IMR-90 (cell line): ENCODE results near the gene ZNF518B. TPM values are rescaled to one million over a fixed set of nuclear protein-coding genes. Genes with fewer than 3 reads are reported as not detected.

Experiments
- ATAC-seq: fragments of 200-7000 bp; cut with Tn5 transposase; 2 replicates; pipeline ENCODE4 v1.9.1; 2020; ENCODE audit warnings: low read depth, mild to moderate bottlenecking, moderate library complexity
- BruUV-seq: library from RNA; stranded (reverse); fragments of 400-500 nt; replicated peaks from 2 replicates; lab custom pipeline; 2021; lab: Mats Ljungman, UMichigan
- CTCF ChIA-PET: fragments of 300-600 bp; formaldehyde crosslinking; extraction: SDS; loops from one replicate; lab custom pipeline; 2021; ENCODE audit warnings: antibody characterized with exemption; lab: Yijun Ruan, JAX
- POLR2A ChIA-PET: fragments of 300-600 bp; sonication (Branson Sonifier 250); formaldehyde crosslinking; loops from one replicate; lab custom pipeline; 2022; ENCODE audit warnings: antibody characterized with exemption; ENCODE audit not compliant: unreplicated experiment; lab: Charles Lee
- DNase-seq: peaks from one replicate; pipeline ENCODE4 v3.0.0; 2013
- H2AFZ ChIP-seq: replicated peaks from 2 replicates; pipeline ENCODE3; 2013; ENCODE audit warnings: low read length, mild to moderate bottlenecking; ENCODE audit not compliant: poor library complexity
- H2AK5ac ChIP-seq: 2 replicates; pipeline ENCODE4 v1.6.1; 2013; ENCODE audit warnings: low read depth, low read length, inconsistent platforms
- H2AK9ac ChIP-seq: replicated peaks from 2 replicates; pipeline ENCODE3; 2013; ENCODE audit warnings: mild to moderate bottlenecking, low read depth, low read length, moderate library complexity; ENCODE audit not compliant: poor library complexity
- H2BK120ac ChIP-seq: 2 replicates; pipeline ENCODE4 v1.6.1; 2013; ENCODE audit warnings: low read depth, low read length, inconsistent platforms
- H2BK15ac ChIP-seq: 3 replicates; pipeline ENCODE4 v1.6.1; 2013; ENCODE audit warnings: low read depth, low read length, inconsistent platforms
- H2BK20ac ChIP-seq: 2 replicates; pipeline ENCODE4 v1.6.1; 2013; ENCODE audit warnings: low read depth, mild to moderate bottlenecking, inconsistent platforms, low read length, moderate library complexity
- H2BK5ac ChIP-seq: 2 replicates; pipeline ENCODE4 v1.6.1; 2013; ENCODE audit warnings: mild to moderate bottlenecking, low read depth, low read length, inconsistent platforms; ENCODE audit not compliant: poor library complexity, severe bottlenecking
- H3K14ac ChIP-seq: replicated peaks from 2 replicates; pipeline ENCODE4 v1.6.1; 2013; ENCODE audit warnings: low read depth, low read length, inconsistent platforms
- H3K18ac ChIP-seq: 2 replicates; pipeline ENCODE4 v1.6.1; 2013; ENCODE audit warnings: low read depth, low read length, control low read depth
- H3K23ac ChIP-seq: 2 replicates; pipeline ENCODE4 v1.6.1; 2013; ENCODE audit warnings: low read depth, low read length, inconsistent platforms
- H3K27ac ChIP-seq: 2 replicates; pipeline ENCODE4 v1.5.1; 2013; ENCODE audit warnings: mild to moderate bottlenecking, control low read depth, low read length; ENCODE audit not compliant: insufficient read depth
- H3K27me3 ChIP-seq: 2 replicates; pipeline ENCODE4 v1.6.1; 2013; ENCODE audit warnings: low read length; ENCODE audit not compliant: control insufficient read depth, insufficient read depth
- H3K36me3 ChIP-seq: 2 replicates; pipeline ENCODE4 v1.6.1; 2013; ENCODE audit warnings: low read length, mixed read lengths; ENCODE audit not compliant: control insufficient read depth, insufficient read depth
- H3K4ac ChIP-seq: 2 replicates; pipeline ENCODE4 v1.6.1; 2013; ENCODE audit warnings: low read depth, low read length, inconsistent platforms
- H3K4me1 ChIP-seq: 2 replicates; pipeline ENCODE4 v1.6.1; 2013; ENCODE audit warnings: low read length, mixed read lengths; ENCODE audit not compliant: control insufficient read depth, insufficient read depth
- H3K4me2 ChIP-seq: 2 replicates; pipeline ENCODE4 v1.6.1; 2013; ENCODE audit warnings: low read depth, mild to moderate bottlenecking, control low read depth, low read length, moderate library complexity
- H3K4me3 ChIP-seq: 2 replicates; pipeline ENCODE4 v1.5.1; 2013; ENCODE audit warnings: low read depth, mild to moderate bottlenecking, control low read depth, low read length, moderate library complexity; ENCODE audit not compliant: insufficient read depth
- H3K56ac ChIP-seq: 2 replicates; pipeline ENCODE4 v1.6.1; 2013; ENCODE audit warnings: low read length, inconsistent platforms; ENCODE audit not compliant: insufficient read depth; ENCODE audit errors: extremely low read depth
- H3K79me1 ChIP-seq, 2 experiments: 2 replicates each; pipeline ENCODE4 v1.6.1; 2013; ENCODE audit warnings: low read length in 2 of 2, inconsistent platforms in 1 of 2, low read depth in 1 of 2
- H3K9ac ChIP-seq: 2 replicates; pipeline ENCODE4 v1.6.1; 2013; ENCODE audit warnings: low read depth, low read length, control low read depth
- H3K9me1 ChIP-seq: 2 replicates; pipeline ENCODE4 v1.6.1; 2013; ENCODE audit warnings: low read length, inconsistent platforms; ENCODE audit not compliant: insufficient read depth
- H3K9me3 ChIP-seq: 2 replicates; pipeline ENCODE4 v1.6.1; 2013; ENCODE audit warnings: low read length; ENCODE audit not compliant: control insufficient read depth, insufficient read depth
- H4K20me1 ChIP-seq: 2 replicates; pipeline ENCODE4 v1.6.1; 2013; ENCODE audit warnings: low read length, inconsistent platforms; ENCODE audit not compliant: insufficient read depth
- H4K5ac ChIP-seq: 2 replicates; pipeline ENCODE4 v1.6.1; 2013; ENCODE audit warnings: mild to moderate bottlenecking, low read depth, low read length, control low read depth
- H4K8ac ChIP-seq, 2 experiments: 2 replicates each; pipeline ENCODE4 v1.6.1; 2013; ENCODE audit warnings: low read depth in 2 of 2, low read length in 2 of 2, control low read depth in 1 of 2, inconsistent platforms in 1 of 2
- H4K91ac ChIP-seq: 2 replicates; pipeline ENCODE4 v1.6.1; 2013; ENCODE audit warnings: low read depth, low read length, inconsistent platforms; ENCODE audit not compliant: insufficient read depth
- FOS ChIP-seq: fragments of 150-350 bp; IDR thresholded peaks from 2 replicates; pipeline ENCODE4 v1.6.1; 2016; ENCODE audit warnings: low read depth, low read length
- MAZ ChIP-seq: IDR thresholded peaks from 2 replicates; pipeline ENCODE4 v1.6.1; 2012; ENCODE audit warnings: low read depth, mild to moderate bottlenecking, low read length, improper control_type of control experiment, moderate library complexity, borderline replicate concordance
- RCOR1 ChIP-seq: IDR thresholded peaks from 2 replicates; pipeline ENCODE4 v1.6.1; 2012; ENCODE audit warnings: mild to moderate bottlenecking, low read length, improper control_type of control experiment; ENCODE audit not compliant: insufficient replicate concordance
- RFX5 ChIP-seq: IDR thresholded peaks from 2 replicates; pipeline ENCODE4 v1.8.0; 2012; ENCODE audit warnings: low read depth, mild to moderate bottlenecking, low read length, moderate library complexity
- WGBS, 2 experiments: methylation state at CpG; one replicate each; pipeline versions ENCODE4 v1.1.5 to v1.1.7; 2013; ENCODE audit warnings: missing lambda C conversion rate in 2 of 2; ENCODE audit not compliant: insufficient read length in 1 of 2; ENCODE audit errors: extremely low coverage in 2 of 2; 5-methylcytosine and 5-hydroxymethylcytosine counted together
- dilution Hi-C: fragments of 300-500 bp; cut with HindIII; formaldehyde crosslinking; loops from one replicate; pipeline ENCODE4 v1.14.3; 2018; ENCODE audit warnings: low sequenced_read_pairs; ENCODE audit not compliant: unreplicated experiment
- in situ Hi-C: fragments of 300-500 bp; cut with MboI; formaldehyde crosslinking; loops from 3 replicates; pipeline ENCODE4 v1.14.3; 2019; ENCODE audit warnings: low sequenced_read_pairs, inconsistent platforms, mixed read lengths
- intact Hi-C: fragments of 100-400 bp; cut with micrococcal nuclease; formaldehyde crosslinking; loops from 2 replicates; pipeline ENCODE4 v1.10.0; 2022
- polyA plus RNA-seq, 3 experiments: library from polyadenylated mRNA; depleted of rRNA; stranded (reverse); fragments of >200 nt; gene quantifications; 2 replicates each; pipeline ENCODE4 v1.2.3, GENCODE V29; 2012; ENCODE audit warnings: low replicate concordance in 1 of 3
- total RNA-seq: library from RNA; depleted of rRNA; stranded (reverse); fragments of >200 nt; gene quantifications from 2 replicates; pipeline ENCODE4 v1.2.3, GENCODE V29; 2012

The ZNF518B gene
- total and polyA plus RNA-seq, 2 of the 4 experiments (the other 2 are of a cell fraction) = 7.3 to 56.8 TPM

DNA sequence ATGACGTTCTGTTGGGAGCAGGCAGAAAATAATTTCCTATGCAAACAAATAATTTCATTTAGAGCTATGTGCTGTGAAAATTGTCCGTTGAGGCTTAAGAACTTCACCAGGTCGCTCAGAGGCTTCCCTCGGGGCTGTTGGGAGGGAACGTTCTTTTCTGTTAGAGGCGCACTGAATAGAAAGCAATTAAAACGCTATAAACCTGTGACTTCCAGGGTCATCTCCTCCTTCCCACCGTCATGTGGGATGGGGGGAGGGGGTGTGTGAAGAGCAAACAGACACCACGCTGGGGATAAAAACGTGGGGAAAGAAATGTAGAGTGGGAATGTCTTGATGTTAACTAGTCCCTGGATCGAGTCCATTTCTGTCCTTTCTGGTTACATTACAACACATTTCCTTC is 35.2 kb upstream of the ZNF518B start:
- Histone ChIP-seq H3K23ac (no peak overlapping the region), H3K79me1 (no peaks in the 10 kb centered on the region), H4K20me1 (no peaks in the 10 kb centered on the region), H3K4ac (no peak overlapping the region), H2BK20ac (no peak overlapping the region), H3K9me1 (no peaks in the 10 kb centered on the region), H2AK5ac (no peak overlapping the region), H3K4me2 (no peak overlapping the region), H3K56ac (no peak overlapping the region), H2AFZ (no peak overlapping the region), H3K9me3 (no peaks in the 10 kb centered on the region), H2BK15ac (no peak overlapping the region), H3K36me3 (no peaks in the 10 kb centered on the region), H3K14ac (no peak overlapping the region), H2BK5ac (no peak overlapping the region), H4K8ac (no peak overlapping the region), H3K27me3 (no peaks in the 10 kb centered on the region), H3K4me3 (no peak overlapping the region), H4K5ac (no peak overlapping the region), H2BK120ac (no peak overlapping the region), H3K9ac (no peak overlapping the region), H4K91ac (no peak overlapping the region), H2AK9ac (no peak overlapping the region), H3K27ac (no peak overlapping the region), H3K4me1 (no peaks in the 10 kb centered on the region), H3K18ac (no peak overlapping the region)
- in situ Hi-C loops (no loop called here), intact Hi-C loops (no loop called here), dilution Hi-C loops (no loop called here)
- ATAC-seq (no peak), DNase-seq (no peak)
- no peak for TF ChIP-seq MAZ
- no peak for TF ChIP-seq RFX5
- TF ChIP-seq RCOR1 = no peak
- TF ChIP-seq FOS = no peak
- WGBS, 2 experiments = no CpG with 5 or more reads among the region's 11 CpGs
- CTCF ChIA-PET = no interaction called here
- POLR2A ChIA-PET = no interaction called here
- BruUV-seq = no TSS peak
